GM12878 (cell line): Measurements from ENCODE around the gene CELA3B. TPM values are rescaled to one million over a fixed set of nuclear protein-coding genes. Genes with fewer than 3 reads are reported as not detected.

Experiments used
- BRCA1 ChIP-seq: IDR thresholded peaks from 2 replicates; pipeline ENCODE4 v1.6.1; 2011; ENCODE audit warnings: low read depth, low read length, improper control_type of control experiment
- CHD4 ChIP-seq: fragments of 200-600 bp; sonication (generic); IDR thresholded peaks from 2 replicates; pipeline ENCODE4 v1.6.1; 2016; ENCODE audit warnings: mild to moderate bottlenecking
- LARP7 ChIP-seq: fragments of 450-650 bp; IDR thresholded peaks from 2 replicates; pipeline ENCODE4 v1.6.1; 2017; ENCODE audit warnings: mild to moderate bottlenecking
- MTA2 ChIP-seq: fragments of 450-650 bp; IDR thresholded peaks from 2 replicates; pipeline ENCODE4 v1.6.1; 2016; ENCODE audit warnings: low read depth, mild to moderate bottlenecking, moderate library complexity
- ZNF687 ChIP-seq: fragments of 450-650 bp; IDR thresholded peaks from 2 replicates; pipeline ENCODE4 v1.6.1; 2017; ENCODE audit warnings: mild to moderate bottlenecking, moderate library complexity
- polyA plus RNA-seq, 11 experiments: library from polyadenylated mRNA; depleted of rRNA in 4 of 11; unstranded in 6 of 11; stranded (reverse) in 5 of 11; fragments of >200 nt; fragmentation: Nextera tagmentation in 4 of 11; fragmentation: Illumina TruSeq in 1 of 11; extraction: Ambion mirVana in 4 of 11; extraction: Trizol in 1 of 11; gene quantifications; 1 replicate in 1 of 11; 2 replicates in 10 of 11; pipeline versions ENCODE4 v1.2.1 to v1.2.3, GENCODE V29; 2011 to 2016; ENCODE audit warnings: inconsistent platforms in 2 of 11, missing spikeins in 2 of 11, low read depth in 1 of 11
- total RNA-seq, 4 experiments: library from RNA; depleted of rRNA in 3 of 4; stranded (reverse); fragments of >200 nt in 3 of 4; fragmentation: Illumina TruSeq in 1 of 4; extraction: Trizol in 1 of 4; gene quantifications; 2 replicates each; pipeline versions ENCODE4 v1.2.1 to v1.2.3, GENCODE V29; 2013 to 2021
- TF ChIP-seq, protein P1 (sequence below): IDR thresholded peaks from 2 replicates; pipeline ENCODE4 v1.6.1; 2012; ENCODE audit warnings: low read depth, low read length, improper control_type of control experiment

The CELA3B gene
- total and polyA plus RNA-seq, 10 of the 15 experiments (the other 5 are each of a cell fraction or from before 2014, with no cell fraction given), result 4.1 TPM; not detected in 9

- TF ChIP-seq, protein P1, sequence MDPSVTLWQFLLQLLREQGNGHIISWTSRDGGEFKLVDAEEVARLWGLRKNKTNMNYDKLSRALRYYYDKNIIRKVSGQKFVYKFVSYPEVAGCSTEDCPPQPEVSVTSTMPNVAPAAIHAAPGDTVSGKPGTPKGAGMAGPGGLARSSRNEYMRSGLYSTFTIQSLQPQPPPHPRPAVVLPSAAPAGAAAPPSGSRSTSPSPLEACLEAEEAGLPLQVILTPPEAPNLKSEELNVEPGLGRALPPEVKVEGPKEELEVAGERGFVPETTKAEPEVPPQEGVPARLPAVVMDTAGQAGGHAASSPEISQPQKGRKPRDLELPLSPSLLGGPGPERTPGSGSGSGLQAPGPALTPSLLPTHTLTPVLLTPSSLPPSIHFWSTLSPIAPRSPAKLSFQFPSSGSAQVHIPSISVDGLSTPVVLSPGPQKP, result no peak
- no peak for TF ChIP-seq ZNF687
- TF ChIP-seq LARP7, result no peak
- no peak for TF ChIP-seq MTA2
- TF ChIP-seq BRCA1, result no peak
- no peak for TF ChIP-seq CHD4
These were observed 21.8 kb upstream of the CELA3B start (continued) for GRCh38 chr1:21955058-21955457.
